Head of caudate nucleus (tissue), 42 donors: ENCODE data around the gene TASP1.
"Not testable (repeated sequence)": the region's sequence is repeated elsewhere in the genome, so short reads cannot be mapped to it uniquely, and the experiment has no call there.

Experiments
- DNase-seq, 42 donors: peaks; one replicate each; pipeline versions ENCODE4 v3.0.0 to v3.0.0-alpha.2; 2020 to 2021; ENCODE audit warnings: mixed read lengths in 7 of 42
- intact Hi-C: fragments of 100-400 bp; cut with DNase I; formaldehyde crosslinking; loops from one replicate; pipeline ENCODE4 v1.15.0; 2022

The TASP1 gene, protein sequence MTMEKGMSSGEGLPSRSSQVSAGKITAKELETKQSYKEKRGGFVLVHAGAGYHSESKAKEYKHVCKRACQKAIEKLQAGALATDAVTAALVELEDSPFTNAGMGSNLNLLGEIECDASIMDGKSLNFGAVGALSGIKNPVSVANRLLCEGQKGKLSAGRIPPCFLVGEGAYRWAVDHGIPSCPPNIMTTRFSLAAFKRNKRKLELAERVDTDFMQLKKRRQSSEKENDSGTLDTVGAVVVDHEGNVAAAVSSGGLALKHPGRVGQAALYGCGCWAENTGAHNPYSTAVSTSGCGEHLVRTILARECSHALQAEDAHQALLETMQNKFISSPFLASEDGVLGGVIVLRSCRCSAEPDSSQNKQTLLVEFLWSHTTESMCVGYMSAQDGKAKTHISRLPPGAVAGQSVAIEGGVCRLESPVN

DNA sequence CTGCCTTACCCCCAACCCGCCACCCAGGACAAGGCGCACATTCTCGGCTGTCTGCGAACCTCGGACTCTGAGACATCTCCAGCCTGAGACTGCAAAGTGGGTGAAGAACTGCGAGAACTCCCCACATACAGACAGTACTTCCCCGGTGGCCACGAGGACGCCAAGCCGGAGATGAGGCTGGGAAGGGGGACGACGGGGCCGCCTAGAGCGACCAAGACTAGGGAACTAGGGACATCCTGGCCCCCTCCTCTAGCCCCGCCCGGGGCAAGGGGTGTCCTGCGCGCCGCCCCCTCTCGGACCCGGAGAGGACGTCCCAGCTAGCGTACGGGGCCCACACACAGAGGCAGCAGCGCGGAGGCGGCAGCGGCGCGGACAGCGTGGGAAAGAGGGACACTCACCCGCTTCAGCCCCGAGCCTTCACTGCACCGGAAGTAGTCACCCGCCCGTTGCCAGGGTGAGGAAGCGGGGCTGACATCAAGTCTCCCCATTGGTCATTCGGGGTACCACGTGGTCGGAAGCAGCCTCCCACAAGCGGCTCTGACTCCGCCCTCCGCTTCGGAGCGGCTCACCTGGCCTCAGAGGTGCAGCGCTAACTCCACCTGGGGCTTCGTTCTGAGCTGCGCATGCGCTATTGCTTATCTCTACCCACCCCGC is at the start of gene TASP1:
TSS of gene TASP1 (minus strand) at position 437 of the 654 bp plus-strand sequence. CDS start 8,854 bp downstream, outside the sequence.
- intact Hi-C loops, result no loop called here
- peak; percentile 95 to 99 (median 97) for DNase-seq

DNA sequence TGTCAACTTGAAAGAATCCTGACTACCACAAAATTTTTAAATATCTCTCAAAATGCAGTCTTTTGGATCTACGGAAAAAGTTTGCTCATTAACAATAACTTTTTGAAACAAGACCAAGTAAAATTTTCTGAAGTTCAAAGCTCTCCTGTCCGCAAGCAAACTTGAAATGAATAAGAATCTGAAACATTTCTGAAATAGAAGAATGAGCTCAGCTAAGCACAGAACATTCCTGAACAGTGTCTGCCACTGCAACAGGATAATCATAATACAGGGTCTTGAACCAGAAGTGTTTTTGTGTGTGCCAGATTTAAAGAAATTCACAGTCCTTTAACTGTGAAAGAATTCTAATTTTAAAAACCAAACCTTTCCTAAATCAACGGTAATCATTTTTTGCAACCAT is 49.1 kb upstream of the TASP1 start:
- DNase-seq, result no peak
- intact Hi-C loops, result no loop called here

DNA sequence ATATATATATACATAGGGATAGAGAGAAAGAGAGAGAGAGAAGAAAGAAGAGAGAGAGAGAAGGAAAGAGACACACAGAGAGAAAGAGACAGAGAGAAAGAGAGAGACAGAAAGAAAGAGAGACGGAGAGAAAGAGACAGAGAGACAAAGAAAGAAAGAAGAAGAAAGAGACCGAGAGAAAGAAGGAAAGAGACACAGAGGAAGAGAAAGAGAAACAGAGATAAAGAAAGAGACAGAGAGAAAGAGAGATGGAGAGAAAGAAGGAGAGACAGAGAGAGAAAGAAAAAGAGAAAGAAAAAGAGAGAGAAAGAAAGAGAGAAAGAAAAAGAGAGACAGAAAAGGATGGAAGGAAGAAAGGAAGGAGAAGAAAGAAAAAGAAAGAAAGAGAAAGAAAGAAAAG is 46.9 kb upstream of the TASP1 start:
- no peak for DNase-seq
- intact Hi-C loops, result no loop called here

DNA sequence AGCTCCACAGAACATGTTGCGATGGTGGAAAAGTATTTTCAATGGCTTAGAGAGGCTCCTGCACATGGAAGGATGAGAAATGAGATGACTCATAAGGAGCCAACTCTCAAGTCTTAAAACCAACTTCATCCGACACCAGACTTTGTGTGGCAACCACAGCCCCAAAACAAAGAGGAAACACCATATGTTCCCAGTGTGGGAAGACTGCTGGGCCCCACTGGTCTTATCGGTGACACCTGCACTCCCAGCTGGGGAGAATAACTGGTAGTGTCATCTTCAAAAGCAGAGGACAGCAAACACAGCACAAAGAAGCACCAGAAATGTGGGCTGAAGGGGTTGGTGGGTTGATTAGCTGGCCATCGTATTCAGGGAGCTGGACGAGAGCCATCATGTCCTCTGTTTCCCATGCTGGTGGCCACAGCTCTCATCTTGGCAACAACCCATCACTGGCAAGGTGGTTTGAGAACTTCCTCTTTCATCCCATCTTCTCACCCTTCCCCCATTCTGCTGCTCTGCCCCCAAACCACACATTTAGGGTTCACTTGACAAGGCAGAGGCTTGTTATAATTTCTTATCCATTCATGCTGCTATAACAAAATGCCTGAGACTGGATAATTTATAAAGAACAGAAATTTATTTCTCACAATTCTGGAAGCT is 46.0 kb upstream of the TASP1 start:
- intact Hi-C loops, result no loop called here

DNA sequence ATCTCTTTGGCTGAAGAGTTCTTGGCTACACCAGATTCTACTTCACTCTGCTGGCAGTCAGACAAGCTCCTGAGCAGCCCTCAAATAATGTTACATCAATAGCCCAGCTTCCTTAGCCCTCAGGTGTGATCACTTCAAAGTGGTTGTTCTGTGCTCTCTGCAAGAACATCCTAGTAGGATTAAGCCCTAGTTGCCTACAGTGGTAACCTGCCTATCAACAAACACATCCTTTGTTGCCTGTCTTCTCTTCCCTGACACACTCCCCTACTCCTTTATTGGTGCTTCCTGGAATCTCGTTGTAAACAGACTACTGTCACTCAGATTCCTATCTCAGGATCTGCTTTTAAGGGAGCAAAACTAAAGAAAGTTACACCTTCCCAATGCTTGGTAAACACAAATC is 45.1 kb upstream of the TASP1 start:
- no peak for DNase-seq
- intact Hi-C loops, result no loop called here

More for the DNA sequence above, 46.0 kb upstream of the TASP1 start:
- no peak for DNase-seq

DNA sequence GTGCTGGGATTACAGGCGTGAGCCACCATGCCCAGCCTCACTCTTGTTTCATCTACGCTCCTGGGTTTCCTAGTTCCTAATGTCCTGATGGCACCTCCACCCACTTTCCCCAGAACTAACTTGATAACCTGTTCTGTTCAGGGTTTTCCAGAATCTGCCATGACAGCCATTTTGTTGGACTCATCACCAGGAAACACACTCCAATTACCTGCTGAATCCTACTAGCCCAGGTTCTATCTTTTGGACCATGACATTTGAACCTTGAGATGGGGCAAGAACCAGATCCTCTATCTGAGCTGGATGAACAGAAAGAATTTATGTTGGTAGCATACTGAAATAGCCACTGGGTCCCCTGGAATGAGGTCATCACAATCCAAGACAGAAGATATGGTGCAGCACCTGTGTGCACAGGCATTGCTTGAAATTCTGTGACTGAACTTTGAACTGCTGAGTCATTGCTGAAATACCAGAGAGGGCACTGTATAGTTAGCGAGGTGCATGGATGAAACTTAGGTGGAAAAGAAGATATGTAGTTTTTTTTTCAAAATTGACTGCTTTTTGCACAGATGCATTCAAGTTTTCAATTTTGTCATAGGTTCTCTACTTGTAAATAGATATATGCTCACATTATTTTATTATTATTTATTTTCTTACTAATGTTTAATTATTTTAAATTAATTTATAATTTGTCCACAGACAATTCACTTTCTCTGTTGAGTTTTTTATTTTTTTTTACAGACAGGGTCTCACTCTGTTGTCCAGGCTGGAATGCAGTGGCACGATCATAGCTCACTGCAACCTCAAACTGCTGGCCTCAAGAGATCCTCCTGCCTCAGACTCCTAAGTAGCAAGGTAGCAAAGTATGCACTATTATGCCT is 42.8 kb upstream of the TASP1 start:
- DNase-seq, result no peak
- intact Hi-C loops, result no loop called here

DNA sequence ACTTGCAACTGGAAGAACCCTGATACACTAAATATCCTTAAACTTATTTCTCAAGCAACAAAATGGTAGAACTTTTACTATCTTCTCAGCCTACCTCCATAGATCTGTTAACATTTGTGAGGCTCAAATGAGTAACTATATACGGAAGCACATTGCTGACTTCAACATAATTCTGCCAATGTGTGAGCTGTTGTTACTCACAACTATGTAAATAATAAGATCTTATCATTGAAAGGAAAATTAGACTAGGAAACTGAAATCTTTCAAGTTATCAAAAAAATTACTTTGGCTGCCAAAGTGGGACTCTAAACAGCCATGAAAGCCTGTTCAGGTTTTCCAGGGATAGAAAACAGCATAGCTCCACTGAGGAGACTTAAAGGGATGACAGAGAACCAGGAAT is 40.2 kb upstream of the TASP1 start:
- DNase-seq, result no peak
- intact Hi-C loops, result no loop called here

DNA sequence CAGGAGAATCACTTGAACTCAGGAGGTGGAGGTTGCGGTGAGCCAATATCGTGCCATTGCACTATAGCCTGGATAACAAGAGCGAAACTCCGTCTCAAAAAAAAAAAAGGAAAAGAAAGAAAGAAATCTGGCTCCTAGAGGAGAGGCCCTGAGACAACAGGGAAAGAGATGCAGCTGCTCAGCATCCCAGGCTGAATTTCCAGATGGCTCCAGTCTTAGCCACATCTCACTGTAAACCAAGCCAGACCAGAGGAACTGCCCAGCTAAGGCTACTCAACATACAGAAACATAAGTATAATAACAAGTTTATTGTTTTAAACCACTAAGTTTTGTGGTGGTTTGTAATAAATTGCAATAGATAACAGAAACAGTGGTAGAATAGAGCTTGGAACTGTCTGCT is 38.5 kb upstream of the TASP1 start:
- intact Hi-C loops, result no loop called here
- no peak for DNase-seq

DNA sequence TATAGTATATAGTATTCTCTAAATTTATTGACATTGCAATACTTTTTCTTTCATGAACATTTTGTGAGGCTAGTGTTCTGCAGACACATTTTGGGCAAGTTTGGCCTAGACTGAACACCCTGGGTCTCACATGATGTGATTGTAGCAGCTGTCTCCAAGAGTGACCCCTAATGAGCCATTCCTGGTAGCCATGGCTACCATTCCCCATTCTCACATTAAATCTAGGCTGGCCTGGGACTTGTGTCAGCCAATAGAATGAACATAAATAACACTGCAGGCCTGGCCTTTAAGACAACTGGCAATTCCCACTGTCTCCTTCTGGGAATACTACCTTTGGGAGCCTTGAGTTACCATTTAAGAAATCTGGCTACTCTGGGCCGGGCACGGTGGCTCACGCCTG is 38.0 kb upstream of the TASP1 start:
- intact Hi-C loops, result no loop called here
- no peak for DNase-seq

DNA sequence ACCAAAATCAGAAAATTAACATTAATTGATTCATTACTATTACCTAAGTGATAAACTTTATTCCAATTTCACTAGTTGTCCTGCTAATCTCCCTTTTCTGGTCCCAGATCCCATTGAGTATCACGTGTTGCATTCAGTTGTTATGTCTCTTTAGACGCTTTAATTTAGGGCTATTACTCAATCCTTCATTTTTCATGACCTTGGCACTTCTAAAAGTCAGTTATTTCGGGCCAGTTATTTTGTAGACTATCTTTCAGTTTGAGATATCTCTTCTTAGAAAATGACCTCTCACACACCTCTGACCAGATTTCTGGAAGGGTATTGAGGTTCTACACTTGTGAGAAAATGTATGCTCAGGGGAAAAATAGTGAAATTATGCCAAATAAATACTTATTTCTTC is 34.0 kb upstream of the TASP1 start:
- no peak for DNase-seq
- intact Hi-C loops, result no loop called here

DNA sequence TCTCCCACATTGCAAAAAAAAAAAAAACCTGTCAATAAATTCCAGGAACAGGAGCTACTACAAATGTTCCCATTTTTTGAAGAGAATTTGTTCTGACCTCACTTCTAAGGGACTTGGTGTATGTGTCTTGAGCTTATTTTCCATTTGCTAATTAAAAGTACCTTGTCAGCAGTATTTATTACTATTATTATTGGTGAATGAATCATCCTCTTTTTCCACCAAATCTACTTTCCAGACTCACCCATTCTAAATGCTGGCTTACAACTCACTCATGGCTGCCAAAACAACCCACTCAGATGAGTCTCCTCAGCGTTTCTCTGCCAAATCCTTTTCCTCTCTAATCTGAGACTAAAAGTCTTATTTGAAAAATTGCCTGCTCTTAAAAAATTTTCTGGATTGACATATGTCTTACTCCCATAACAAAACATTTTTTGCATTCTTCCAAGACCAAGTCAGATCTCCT is 33.2 kb upstream of the TASP1 start:
- intact Hi-C loops, result no loop called here

DNA sequence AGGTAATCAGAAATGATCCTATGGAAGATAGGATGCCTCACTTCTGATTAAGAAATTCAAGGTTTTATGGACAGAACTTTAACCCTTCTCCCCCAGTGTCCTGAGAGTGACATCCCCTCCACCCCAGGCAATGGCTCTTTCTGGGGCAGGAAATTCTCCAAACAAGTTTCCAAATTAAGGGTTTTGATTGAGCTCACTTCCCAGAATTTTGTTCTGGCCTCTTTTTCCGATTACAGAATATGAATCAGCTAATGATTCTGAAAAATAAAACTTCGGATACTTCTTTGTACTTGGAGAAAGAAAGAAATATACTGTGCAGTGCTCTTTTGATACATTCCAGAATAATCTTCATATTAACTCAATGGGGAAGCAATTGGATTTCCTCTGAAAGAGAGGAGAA is 32.8 kb upstream of the TASP1 start:
- intact Hi-C loops, result no loop called here
- DNase-seq, result no peak

More for the DNA sequence above, 33.2 kb upstream of the TASP1 start:
- peak in 5 of 42 donors; percentile 10 to 60 (median 23) for DNase-seq

DNA sequence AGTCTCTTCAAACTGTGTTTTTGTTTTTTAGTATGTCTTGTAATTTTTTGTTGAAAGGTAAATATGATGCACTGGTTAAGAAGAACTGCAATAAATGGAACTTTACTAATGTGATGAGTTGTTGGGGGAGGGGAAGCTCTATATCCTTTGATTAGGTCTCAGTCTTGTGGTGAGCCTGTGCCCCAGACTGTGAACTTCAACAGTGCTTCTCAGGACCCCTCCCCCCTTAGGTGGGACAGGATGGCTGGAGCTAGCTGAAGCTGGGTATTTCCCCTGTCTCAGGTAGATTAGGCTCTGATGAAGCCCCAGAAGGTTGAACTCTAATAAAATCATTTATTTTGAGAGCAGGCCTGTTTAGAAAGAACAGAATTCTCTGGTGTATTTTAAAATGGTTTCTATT is 31.4 kb upstream of the TASP1 start:
- DNase-seq, result no peak
- intact Hi-C loops, result no loop called here

DNA sequence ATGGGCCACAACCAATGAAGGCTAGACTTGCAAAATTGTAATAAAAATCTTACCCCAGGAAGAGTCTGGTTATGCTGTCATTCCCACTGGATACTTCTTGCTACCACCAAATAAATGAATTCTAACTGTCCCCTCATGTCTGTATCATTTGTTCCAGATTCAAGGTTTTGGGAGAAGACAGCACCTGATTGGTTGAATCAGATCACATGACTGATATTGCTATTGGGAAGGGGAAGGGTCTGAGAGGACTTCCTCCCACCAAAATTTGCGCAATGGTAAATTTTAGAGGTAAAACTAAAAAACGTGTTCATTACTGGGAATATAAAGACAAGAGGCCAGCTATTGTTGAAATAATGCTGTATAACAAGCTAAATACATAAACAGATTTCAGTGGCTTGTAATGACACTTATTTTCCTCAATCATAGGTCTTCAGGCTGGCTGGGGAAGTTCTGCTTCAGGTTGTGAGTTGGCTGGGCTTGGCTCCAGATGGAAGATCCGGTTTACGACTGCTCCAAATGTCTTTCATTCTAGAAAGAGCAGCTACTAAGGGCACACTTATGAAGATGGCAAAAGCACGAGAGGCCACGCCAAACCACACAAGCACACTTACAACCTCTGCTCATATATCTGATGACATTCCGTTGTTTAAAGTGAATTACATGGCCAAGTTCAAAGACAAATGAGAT is 27.1 kb upstream of the TASP1 start:
- intact Hi-C loops, result no loop called here
- no peak for DNase-seq

DNA sequence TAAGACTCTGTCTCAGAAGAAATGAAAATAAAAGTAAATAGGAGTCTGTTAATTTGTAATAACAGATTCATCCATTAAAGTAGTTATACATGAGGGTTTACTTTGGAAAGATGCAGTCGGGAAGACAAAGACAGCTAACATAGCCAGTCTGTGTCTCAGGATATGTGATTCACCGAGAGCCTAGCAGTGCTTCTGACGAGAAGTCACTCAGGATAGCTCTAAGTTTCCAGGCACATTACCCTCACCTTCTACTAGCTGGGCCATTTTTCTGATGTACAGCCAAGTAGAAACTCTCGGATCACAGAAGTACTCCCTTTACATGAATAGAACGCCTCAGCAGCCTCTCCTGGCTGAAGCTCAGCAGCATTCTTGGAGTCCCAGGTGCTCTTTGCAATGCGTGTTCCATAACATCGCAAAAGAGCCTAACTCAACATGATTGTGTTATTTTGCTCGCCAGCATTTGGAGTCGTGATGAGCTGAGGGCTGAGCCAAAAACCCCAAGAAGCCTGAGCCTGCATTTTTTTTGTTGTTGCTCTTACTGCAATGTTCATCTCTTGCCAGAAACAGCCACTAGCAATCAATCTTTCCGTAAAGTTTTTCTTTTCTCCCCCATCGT is 22.4 kb upstream of the TASP1 start:
- intact Hi-C loops, result no loop called here
- no peak for DNase-seq

DNA sequence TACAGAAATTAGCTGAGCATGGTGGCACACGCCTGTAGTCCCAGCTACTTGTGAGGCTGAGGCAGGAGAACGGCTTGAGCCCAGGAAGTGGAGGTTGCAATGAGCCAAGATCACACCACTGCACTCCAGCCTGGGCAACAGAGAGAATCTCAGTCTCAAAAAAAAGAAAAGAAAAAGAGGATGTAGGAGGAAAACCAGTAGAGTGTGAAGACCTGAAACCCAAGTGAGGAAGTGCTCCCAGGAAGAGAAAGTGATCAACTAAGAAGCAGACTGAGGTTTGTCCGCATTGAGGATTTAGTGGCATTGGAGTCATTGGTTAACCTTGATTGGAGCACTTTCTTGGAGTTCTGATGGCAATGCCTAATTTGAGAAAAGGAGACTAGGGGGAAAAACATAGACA is 20.6 kb upstream of the TASP1 start:
- intact Hi-C loops, result no loop called here
- DNase-seq, result no peak

DNA sequence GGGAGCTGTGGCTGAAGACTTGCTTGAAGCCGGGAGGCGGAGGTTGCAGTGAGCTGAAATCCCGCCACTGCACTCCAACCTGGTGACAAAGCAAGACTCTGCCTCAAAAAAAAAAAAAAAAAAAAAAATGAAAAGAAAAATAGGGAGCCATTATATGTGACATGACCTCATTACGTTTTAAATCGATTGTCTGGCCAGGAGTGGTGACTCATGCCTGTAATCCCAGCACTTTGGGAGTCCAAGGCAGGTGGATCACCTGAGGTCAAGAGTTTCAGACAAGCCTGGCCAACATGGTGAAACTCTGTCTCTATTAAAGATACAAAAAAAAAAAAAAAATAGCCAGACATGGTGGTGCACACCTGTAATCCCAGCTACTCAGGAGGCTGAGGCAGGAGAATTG is 19.3 kb upstream of the TASP1 start:
- intact Hi-C loops, DNase-seq: not testable (repeated sequence)

DNA sequence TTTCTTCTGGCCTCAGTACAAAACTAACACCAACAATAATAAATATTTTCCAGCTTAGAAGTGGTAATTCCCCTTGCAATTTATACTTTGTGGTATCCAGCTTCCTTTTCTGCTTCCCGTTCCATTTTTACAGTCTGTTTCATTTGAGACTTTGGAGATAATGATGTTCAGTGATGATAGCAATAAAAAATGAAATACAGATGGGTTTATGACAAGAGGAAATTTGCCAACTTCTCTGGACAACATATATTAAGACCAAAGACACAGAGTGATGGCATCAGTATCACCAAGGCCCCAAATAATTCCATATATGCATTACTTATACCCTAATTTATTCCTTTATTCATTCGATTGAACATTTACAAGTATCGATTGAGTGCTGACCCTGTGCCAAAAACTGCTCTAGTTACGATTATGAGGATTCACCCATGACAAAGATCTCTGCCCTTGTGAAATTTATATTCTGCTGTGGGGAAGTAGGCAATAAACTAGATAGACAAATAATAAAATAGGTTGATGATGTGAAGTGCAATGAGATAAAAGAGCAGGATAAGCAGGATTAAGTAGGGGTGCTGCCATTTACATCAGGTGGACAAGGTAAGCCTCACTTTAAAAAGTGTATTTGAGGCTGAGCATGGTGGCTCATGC is 18.1 kb upstream of the TASP1 start:
- no peak for DNase-seq
- intact Hi-C loops, result no loop called here
